Peyer's patch (tissue), 4 donors: ENCODE measurements around the gene DLGAP1. TPM values are rescaled to one million over a fixed set of nuclear protein-coding genes. Genes with fewer than 3 reads are reported as not detected.

Experiments used
- DNase-seq, 3 donors: peaks; one replicate each; pipeline ENCODE4 v3.0.0-alpha.2; 2017 to 2019
- H3K27ac ChIP-seq, 4 donors: fragments of 200-600 bp; sonication (generic); one replicate each; pipeline ENCODE4 v1.5.1; 2016 to 2019
- H3K27me3 ChIP-seq, 2 donors: fragments of 200-600 bp; sonication (generic); one replicate each; pipeline ENCODE4 v1.5.1; 2019
- H3K36me3 ChIP-seq, 3 donors: fragments of 200-600 bp; sonication (generic); one replicate each; pipeline ENCODE4 v1.5.1; 2016 to 2019
- H3K4me1 ChIP-seq, 4 donors: fragments of 200-600 bp; sonication (generic); one replicate each; pipeline ENCODE4 v1.5.1; 2016 to 2019
- H3K4me3 ChIP-seq, 4 donors: fragments of 200-600 bp; sonication (generic); 1 replicate in 3 of 4; 2 replicates in 1 of 4; pipeline ENCODE4 v1.5.1; 2016 to 2019; ENCODE audit warnings: mild to moderate bottlenecking in 1 of 4
- H3K9me3 ChIP-seq, 4 donors: fragments of 200-600 bp; sonication (generic); one replicate each; pipeline ENCODE4 v1.5.1; 2016 to 2019; ENCODE audit warnings: mild to moderate bottlenecking in 1 of 4
- POLR2A ChIP-seq, 2 donors: fragments of 450-650 bp; IDR thresholded peaks; one replicate each; pipeline ENCODE4 v1.5.1; 2017; ENCODE audit warnings: antibody characterized with exemption in 2 of 2, mild to moderate bottlenecking in 2 of 2, moderate library complexity in 2 of 2
- total RNA-seq, 4 donors: library from RNA; depleted of rRNA; stranded (reverse); fragments of >200 nt; gene quantifications; one replicate each; pipeline ENCODE4 v1.1.0, GENCODE V29; 2016
- TF ChIP-seq, protein P1 (sequence below), 6 experiments: fragments of 450-650 bp in 4 of 6; fragments of 200-600 bp in 2 of 6; sonication (generic) in 1 of 6; IDR thresholded peaks; one replicate each; pipeline ENCODE4 v1.5.1; 2017 to 2019; ENCODE audit warnings: antibody characterized with exemption in 6 of 6, mild to moderate bottlenecking in 3 of 6, moderate library complexity in 1 of 6

Gene DLGAP1
- total RNA-seq, 4 donors from 2014 or later, result 0.53 to 4.1 (median 2.1) TPM

GRCh38 chr18:4286256-4286655, 168.9 kb downstream of the DLGAP1 start:
- H3K27me3 ChIP-seq, result no peaks in the 10 kb centered on the region
- no peak for TF ChIP-seq POLR2A (IDR thresholded peaks at IDR 0.05)
- TF ChIP-seq, protein P1, sequence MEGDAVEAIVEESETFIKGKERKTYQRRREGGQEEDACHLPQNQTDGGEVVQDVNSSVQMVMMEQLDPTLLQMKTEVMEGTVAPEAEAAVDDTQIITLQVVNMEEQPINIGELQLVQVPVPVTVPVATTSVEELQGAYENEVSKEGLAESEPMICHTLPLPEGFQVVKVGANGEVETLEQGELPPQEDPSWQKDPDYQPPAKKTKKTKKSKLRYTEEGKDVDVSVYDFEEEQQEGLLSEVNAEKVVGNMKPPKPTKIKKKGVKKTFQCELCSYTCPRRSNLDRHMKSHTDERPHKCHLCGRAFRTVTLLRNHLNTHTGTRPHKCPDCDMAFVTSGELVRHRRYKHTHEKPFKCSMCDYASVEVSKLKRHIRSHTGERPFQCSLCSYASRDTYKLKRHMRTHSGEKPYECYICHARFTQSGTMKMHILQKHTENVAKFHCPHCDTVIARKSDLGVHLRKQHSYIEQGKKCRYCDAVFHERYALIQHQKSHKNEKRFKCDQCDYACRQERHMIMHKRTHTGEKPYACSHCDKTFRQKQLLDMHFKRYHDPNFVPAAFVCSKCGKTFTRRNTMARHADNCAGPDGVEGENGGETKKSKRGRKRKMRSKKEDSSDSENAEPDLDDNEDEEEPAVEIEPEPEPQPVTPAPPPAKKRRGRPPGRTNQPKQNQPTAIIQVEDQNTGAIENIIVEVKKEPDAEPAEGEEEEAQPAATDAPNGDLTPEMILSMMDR (IDR thresholded peaks at IDR 0.05), result no peak
- no peaks in the 10 kb centered on the region for H3K9me3 ChIP-seq
- H3K4me1 ChIP-seq, result no peaks in the 10 kb centered on the region
- H3K27ac ChIP-seq, result no peak overlapping the region
- H3K36me3 ChIP-seq, result no peaks in the 10 kb centered on the region
- no peak for DNase-seq
- no peak overlapping the region for H3K4me3 ChIP-seq

DNA sequence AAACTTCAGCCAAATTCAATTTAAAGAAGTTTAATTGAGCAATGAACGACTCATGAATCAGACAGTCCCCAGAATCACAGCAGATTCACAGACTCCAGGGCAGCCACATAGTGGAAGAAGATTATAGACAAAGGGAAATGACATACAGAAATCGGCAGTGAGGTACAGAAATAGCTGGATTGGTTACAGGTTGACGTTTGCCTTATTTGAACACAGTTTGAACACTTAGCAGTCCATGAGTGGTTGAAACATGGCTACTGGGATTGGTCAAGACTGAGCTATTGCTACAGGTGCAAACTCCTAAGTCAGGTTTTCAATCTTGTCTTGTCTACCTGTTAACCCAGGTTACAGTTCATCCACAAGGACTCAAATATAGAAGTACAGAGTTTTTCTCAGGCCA, 169.6 kb downstream of the DLGAP1 start:
- no peaks in the 10 kb centered on the region for H3K9me3 ChIP-seq
- TF ChIP-seq, protein P1 (IDR thresholded peaks at IDR 0.05), result no peak
- no peak for TF ChIP-seq POLR2A (IDR thresholded peaks at IDR 0.05)
- no peak overlapping the region for H3K4me3 ChIP-seq
- no peak overlapping the region for H3K27ac ChIP-seq
- H3K36me3 ChIP-seq, result no peaks in the 10 kb centered on the region
- no peak for DNase-seq
- H3K27me3 ChIP-seq, result no peaks in the 10 kb centered on the region
- H3K4me1 ChIP-seq, result no peaks in the 10 kb centered on the region

GRCh38 chr18:4284528-4284927, 170.6 kb downstream of the DLGAP1 start:
- H3K27ac ChIP-seq, result no peak overlapping the region
- TF ChIP-seq POLR2A (IDR thresholded peaks at IDR 0.05), result no peak
- TF ChIP-seq, protein P1 (IDR thresholded peaks at IDR 0.05), result no peak
- no peaks in the 10 kb centered on the region for H3K27me3 ChIP-seq
- DNase-seq, result no peak
- H3K4me3 ChIP-seq, result no peak overlapping the region
- no peaks in the 10 kb centered on the region for H3K4me1 ChIP-seq
- H3K36me3 ChIP-seq, result no peaks in the 10 kb centered on the region
- no peaks in the 10 kb centered on the region for H3K9me3 ChIP-seq

- no peak overlapping the region for H3K27ac ChIP-seq
- H3K27me3 ChIP-seq, result no peaks in the 10 kb centered on the region
- no peak for TF ChIP-seq POLR2A (IDR thresholded peaks at IDR 0.05)
- TF ChIP-seq, protein P1 (IDR thresholded peaks at IDR 0.05), result no peak
- DNase-seq, result no peak
- no peaks in the 10 kb centered on the region for H3K9me3 ChIP-seq
- H3K36me3 ChIP-seq, result no peaks in the 10 kb centered on the region
- H3K4me1 ChIP-seq, result no peaks in the 10 kb centered on the region
- no peak overlapping the region for H3K4me3 ChIP-seq
Measured at GRCh38 chr18:4283746-4284291, 171.3 kb downstream of the DLGAP1 start.

DNA sequence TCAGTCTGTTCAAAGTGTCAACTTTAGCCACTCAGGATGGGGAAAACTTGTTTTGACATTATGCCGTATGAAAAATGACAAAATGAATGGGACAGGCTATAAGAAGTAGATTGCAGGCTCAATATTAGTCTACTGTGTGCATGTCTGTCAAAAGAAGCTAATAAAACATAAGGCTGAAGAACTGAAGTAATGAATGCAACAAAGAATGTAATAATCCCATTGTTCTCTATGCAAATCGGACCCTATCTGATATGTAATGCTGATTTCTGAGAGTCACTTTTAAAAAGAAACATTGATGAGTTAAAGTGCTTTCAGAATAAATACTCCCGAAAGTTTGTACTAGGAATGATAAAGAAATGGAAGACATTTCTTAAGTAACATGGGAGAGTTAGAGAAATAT, 172.2 kb downstream of the DLGAP1 start:
- no peaks in the 10 kb centered on the region for H3K36me3 ChIP-seq
- H3K9me3 ChIP-seq, result no peaks in the 10 kb centered on the region
- no peak for DNase-seq
- no peaks in the 10 kb centered on the region for H3K4me1 ChIP-seq
- H3K27me3 ChIP-seq, result no peaks in the 10 kb centered on the region
- TF ChIP-seq, protein P1 (IDR thresholded peaks at IDR 0.05), result no peak
- no peak for TF ChIP-seq POLR2A (IDR thresholded peaks at IDR 0.05)
- no peak overlapping the region for H3K4me3 ChIP-seq
- no peak overlapping the region for H3K27ac ChIP-seq
